NCI-H2227 (cell line): Measurements from ENCODE around the gene GLCE.
"Not testable (repeated sequence)": the region's sequence is repeated elsewhere in the genome, so short reads cannot be mapped to it uniquely, and the experiment has no call there.

Experiments
- DNase-seq: peaks from one replicate; lab custom pipeline; 2025; ENCODE audit not compliant: unreplicated experiment; lab: John Stamatoyannopoulos, UW

GLCE gene

GRCh38 chr15:69135499-69135898 is 24.9 kb upstream of the GLCE start:
- DNase-seq, result no peak

GRCh38 chr15:69138963-69139362 is 21.5 kb upstream of the GLCE start:
- DNase-seq, result no peak

- no peak for DNase-seq
These were observed 20.1 kb upstream of the GLCE start for GRCh38 chr15:69140306-69140705.

- DNase-seq, result no peak
These were observed 19.1 kb upstream of the GLCE start for GRCh38 chr15:69141286-69141701.

- no peak for DNase-seq
These were observed 18.6 kb upstream of the GLCE start for GRCh38 chr15:69141833-69142232.

GRCh38 chr15:69143756-69144436 is 16.5 kb upstream of the GLCE start:
- no peak for DNase-seq

DNA sequence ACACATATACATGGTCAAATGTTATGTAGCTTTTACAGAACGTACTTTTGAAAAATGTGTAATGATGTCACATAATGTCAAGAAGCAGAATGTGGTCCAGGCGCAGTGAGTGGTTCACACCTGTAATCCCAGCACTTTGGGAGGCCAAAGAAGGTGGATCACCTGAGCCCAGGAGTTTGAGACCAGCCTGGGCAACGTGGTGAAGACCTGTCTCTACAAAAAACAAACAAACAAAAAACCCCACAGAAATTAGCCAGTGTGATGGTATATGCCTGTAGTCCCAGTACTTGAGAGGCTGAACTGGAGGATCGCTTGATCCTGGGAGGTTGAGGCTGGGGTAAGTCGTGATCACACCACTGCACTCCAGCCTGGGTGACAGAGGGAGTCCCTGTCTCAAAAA is 15.9 kb upstream of the GLCE start:
- DNase-seq, result no peak

- DNase-seq, result no peak
These were observed 15.2 kb upstream of the GLCE start for GRCh38 chr15:69145149-69145693.

DNA sequence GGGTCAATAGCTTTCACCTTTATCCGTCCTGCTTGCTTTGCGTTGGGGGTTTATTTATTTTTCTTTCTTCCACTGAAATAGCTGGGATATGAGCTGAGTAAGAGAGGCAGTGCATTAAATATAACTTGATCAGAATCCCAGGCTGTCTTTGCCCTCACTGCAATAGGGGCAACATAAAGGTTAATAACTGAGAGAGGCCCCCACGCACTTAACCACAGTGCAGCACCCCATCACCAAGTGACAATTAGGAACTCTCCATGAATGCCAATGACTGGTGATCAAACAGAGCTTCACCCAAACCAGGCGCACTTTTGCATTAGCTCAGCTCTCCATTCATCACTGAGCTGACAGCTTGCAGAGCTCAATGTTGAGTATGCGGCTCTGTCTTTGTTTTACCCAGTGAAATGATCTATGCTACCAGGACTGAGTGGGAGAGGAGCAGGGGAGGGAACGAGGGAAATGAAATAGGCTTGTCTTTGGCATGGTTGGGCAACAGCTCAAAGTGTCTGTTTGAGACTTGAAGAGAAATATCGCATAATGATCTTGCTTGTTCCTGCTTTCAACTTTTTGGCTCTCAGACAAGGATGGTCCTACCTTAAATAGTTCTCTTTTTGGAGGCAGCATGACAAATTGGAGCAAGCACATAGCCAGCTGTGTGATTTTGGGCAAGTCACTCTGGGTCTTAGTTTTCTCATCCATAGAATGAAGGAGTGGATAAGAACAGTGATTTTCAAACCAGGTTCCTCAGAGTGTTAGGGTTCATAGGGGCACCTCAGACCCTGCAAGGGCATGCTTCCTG is 14.5 kb upstream of the GLCE start:
- peak; percentile 62 for DNase-seq

- no peak for DNase-seq
These were observed 13.6 kb upstream of the GLCE start for GRCh38 chr15:69146724-69147435.

DNA sequence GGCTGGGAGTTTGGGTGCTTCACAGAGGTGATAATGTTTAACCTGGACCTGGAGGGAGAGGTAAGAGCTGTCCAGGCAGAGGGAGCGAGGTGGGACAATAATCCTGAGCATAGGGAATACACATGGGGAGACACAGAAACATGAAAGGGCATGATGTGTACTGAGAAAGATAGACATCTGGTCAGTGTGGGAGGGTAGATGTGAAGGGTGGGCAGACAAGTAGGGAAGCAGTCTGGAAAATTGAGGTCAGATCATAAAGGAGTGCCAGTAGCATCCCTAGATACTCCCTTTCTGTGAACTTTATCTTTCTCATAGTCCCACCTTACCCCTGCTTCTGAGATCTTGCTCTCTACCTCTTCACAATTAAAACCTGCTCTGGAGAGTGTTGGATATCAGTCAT is 12.0 kb upstream of the GLCE start:
- no peak for DNase-seq

GRCh38 chr15:69149163-69149562 is 11.3 kb upstream of the GLCE start:
- DNase-seq, result no peak

DNA sequence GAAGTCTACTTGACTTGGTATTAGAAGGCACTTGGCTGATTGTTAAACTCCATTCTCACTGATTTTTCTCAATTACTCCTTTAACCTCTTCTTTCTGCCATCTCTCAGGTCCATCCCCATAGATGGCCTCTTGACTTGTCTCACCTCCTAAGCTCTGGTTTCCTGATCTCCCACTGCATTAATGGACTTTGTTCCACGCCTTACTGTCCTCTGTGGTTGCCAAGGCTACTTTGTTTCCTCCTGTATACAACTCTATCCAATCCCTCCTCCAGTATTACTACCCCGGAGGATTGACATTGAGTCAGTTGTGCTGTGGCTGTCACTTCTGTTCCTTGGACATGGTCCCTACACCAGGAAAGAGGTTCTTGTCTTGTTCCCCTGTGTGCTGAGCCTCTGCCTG is 10.6 kb upstream of the GLCE start:
- DNase-seq, result no peak

GRCh38 chr15:69150336-69150735 is 10.1 kb upstream of the GLCE start:
- DNase-seq, result no peak

DNA sequence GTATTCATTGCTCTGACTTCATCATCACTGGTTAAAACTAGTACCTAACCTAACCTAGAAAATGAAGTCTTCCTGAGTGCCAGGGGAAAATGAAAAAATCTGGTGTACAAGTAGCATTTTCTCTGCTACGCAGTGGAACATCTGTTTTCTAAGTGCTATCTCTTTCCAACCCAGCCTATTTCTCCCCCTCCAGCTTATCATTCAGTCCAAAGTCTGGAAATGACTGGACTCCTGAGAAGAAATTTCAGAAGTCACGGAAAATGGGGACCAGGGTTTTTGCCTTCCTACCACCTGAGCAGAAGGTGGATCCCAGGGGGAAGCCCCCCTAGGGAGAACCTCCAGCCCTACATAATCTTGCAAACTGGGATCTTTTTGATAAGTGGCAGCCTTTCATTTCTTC is 9.6 kb upstream of the GLCE start:
- DNase-seq, result no peak

DNA sequence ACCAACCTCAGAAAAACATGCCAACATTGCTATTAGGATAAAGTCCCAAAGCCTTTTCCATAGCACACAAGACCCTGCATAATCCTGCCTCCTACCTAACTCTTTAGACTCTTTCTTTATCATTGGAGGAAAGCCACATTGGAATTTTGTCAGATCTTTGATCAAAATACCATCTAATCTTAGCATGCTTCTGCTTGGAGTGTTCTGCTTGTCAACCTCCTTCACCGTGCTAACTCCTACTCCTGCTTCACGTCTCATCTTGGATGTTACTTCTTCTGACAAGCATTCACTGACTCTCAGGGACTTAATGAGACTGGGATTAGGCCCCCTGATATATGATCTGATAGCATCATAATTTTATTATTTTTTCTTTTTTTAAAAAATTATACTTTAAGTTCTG is 7.4 kb upstream of the GLCE start:
- DNase-seq, result no peak

DNA sequence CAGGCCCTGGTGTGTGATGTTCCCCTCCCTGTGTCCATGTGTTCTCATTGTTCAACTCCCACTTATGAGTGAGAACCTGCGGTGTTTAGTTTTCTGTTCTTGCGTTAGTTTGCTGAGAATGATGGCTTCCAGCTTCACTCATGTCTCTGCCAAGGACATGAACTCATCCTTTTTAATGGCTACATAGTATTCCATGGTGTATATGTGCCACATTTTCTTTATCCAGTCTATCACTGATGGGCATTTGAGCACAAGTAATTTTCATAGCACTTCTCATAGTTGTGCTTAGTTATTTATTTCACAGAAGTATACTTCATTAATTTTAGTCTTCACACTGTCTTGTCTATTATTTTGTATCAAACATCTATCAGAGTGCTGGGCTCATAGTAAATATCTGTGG is 6.8 kb upstream of the GLCE start:
- DNase-seq, result not testable (repeated sequence)

DNA sequence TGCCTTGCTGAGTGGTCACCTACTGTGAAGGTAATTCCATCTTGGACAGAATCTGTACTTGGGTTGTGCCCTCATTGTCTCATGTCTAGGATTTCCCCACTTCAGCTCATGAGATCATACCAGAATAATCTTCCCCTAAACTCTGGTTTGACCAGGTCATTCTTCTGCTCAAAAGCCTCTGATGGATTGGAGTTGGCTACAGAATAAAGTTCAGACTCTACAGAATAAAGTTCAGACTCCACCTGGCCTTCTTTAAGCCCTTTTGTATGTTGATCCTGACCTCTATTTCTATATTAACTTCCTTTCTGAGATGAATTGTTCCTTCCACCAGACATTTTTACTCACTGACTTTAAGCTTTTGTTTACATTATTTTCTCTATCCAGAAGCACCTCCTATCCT is 6.4 kb upstream of the GLCE start:
- no peak for DNase-seq

DNA sequence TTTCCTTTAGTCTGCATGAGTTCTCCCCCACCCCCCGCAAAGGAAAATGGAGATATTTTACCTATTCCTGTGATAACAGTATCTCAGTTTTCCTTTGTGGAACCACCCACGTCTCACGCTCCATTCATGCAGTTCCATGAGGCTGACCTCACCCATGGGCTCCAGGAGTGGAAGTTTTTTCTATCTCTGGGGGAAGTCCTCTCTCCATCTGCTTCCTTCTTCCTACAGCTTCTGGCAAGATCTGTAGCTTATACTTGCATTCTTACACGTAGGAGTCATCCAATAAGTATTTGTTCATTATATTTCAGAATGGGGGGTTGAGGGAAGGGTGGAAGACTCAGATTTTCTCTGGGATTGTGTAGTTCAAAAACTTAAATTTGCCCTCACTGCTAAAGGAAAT is 5.8 kb upstream of the GLCE start:
- DNase-seq, result no peak

GRCh38 chr15:69156736-69157381 is 3.6 kb upstream of the GLCE start:
- DNase-seq, result no peak

GRCh38 chr15:69158201-69158842 is 2.1 kb upstream of the GLCE start:
- DNase-seq, result no peak
